Measurements from ENCODE around the gene CFAP77.

The CFAP77 gene

GRCh38 chr9:132497731-132498130 is 87.7 kb downstream of the CFAP77 start:
- no peak for DNase-seq (ENCODE audit: low spot score)
- in situ Hi-C loops (cut with MboI; ENCODE audit: low pct_unique_long_range_greater_than_20kb, low sequenced_read_pairs, unreplicated experiment): no loop called here
- no peak for TF ChIP-seq CTCF (IDR thresholded peaks at IDR 0.05; ENCODE audit: extremely low read depth, insufficient read depth, missing control alignments)

- in situ Hi-C loops (cut with MboI; ENCODE audit: low pct_unique_long_range_greater_than_20kb, low sequenced_read_pairs, unreplicated experiment): no loop called here
- no peak for TF ChIP-seq CTCF (IDR thresholded peaks at IDR 0.05; ENCODE audit: extremely low read depth, insufficient read depth, missing control alignments)
- DNase-seq (ENCODE audit: low spot score): no peak
Measured at GRCh38 chr9:132498531-132499210, 88.7 kb downstream of the CFAP77 start.

GRCh38 chr9:132499251-132499650 is 89.2 kb downstream of the CFAP77 start:
- in situ Hi-C loops (cut with MboI; ENCODE audit: low pct_unique_long_range_greater_than_20kb, low sequenced_read_pairs, unreplicated experiment): no loop called here
- DNase-seq (ENCODE audit: low spot score): no peak
- TF ChIP-seq CTCF (IDR thresholded peaks at IDR 0.05; ENCODE audit: extremely low read depth, insufficient read depth, missing control alignments): no peak

GRCh38 chr9:132500193-132500592 is 90.2 kb downstream of the CFAP77 start:
- TF ChIP-seq CTCF (IDR thresholded peaks at IDR 0.05; ENCODE audit: extremely low read depth, insufficient read depth, missing control alignments): no peak
- in situ Hi-C loops (cut with MboI; ENCODE audit: low pct_unique_long_range_greater_than_20kb, low sequenced_read_pairs, unreplicated experiment): loop anchor here (25.0 kb wide), 1 partner anchor 287 kb away; no protein-coding TSS in a partner anchor
- no peak for DNase-seq (ENCODE audit: low spot score)

- no peak for TF ChIP-seq CTCF (IDR thresholded peaks at IDR 0.05; ENCODE audit: extremely low read depth, insufficient read depth, missing control alignments)
- in situ Hi-C loops (cut with MboI; ENCODE audit: low pct_unique_long_range_greater_than_20kb, low sequenced_read_pairs, unreplicated experiment): loop anchor here (25.0 kb wide), 1 partner anchor 285 kb away; no protein-coding TSS in a partner anchor
- no peak for DNase-seq (ENCODE audit: low spot score)
Measured at GRCh38 chr9:132502480-132502879, 92.5 kb downstream of the CFAP77 start.

- no peak for TF ChIP-seq CTCF (IDR thresholded peaks at IDR 0.05; ENCODE audit: extremely low read depth, insufficient read depth, missing control alignments)
- DNase-seq (ENCODE audit: low spot score): no peak
- in situ Hi-C loops (cut with MboI; ENCODE audit: low pct_unique_long_range_greater_than_20kb, low sequenced_read_pairs, unreplicated experiment): loop anchor here (25.0 kb wide), 1 partner anchor 284 kb away; no protein-coding TSS in a partner anchor
Measured at GRCh38 chr9:132503116-132503515, 93.1 kb downstream of the CFAP77 start.
